Kidney glomerular epithelial cell (primary cell): Measurements from ENCODE around the gene DUS3L.
"Not testable (repeated sequence)": the region's sequence is repeated elsewhere in the genome, so short reads cannot be mapped to it uniquely, and the experiment has no call there.

Experiments
- DNase-seq: peaks from one replicate; lab custom pipeline; 2025; lab: John Stamatoyannopoulos, UW

Gene DUS3L

DNA sequence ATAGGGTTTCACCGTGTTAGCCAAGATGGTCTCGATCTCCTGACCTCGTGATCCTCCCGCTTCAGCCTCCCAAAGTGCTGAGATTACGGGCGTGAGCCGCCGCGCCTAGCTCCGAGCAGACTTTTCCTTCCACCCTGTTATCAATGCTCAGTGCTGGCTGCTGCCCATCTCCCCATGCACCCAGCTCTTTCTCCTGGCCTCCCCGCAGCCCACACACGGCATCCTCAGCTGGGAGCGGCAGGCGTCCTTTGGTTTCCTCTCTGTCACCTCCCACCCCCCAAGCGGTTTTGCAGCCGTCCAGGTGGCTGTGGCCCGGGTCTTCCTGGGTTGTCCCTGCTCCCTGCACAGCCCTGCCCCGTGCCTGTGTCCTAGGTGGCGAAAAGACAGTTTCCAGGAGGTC is 18.5 kb downstream of the DUS3L start:
- DNase-seq, result no peak

DNA sequence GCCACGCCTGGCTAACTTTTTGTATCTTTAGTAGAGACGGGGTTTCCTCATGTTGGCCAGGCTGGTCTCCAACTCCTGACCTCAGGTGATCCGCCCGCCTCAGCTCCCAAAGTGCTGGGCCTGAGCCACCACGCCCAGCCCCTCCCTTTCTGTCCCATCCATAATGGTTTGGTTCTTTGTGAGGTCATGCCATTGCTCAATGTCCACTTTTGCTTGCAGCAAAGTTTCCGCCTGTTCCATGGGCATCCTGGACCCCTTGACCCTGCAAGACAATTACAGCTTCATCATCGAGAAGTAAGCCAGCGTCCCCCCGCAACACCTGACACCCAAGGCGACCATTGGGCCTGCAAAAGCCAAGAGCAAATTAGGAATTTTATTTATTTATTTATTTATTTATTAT is 23.0 kb downstream of the DUS3L start:
- no peak for DNase-seq

- DNase-seq, result no peak
Measured at GRCh38 chr19:5765220-5765619, 25.7 kb downstream of the DUS3L start.

- DNase-seq, result no peak
Measured at GRCh38 chr19:5762608-5763217, 28.2 kb downstream of the DUS3L start.

DNA sequence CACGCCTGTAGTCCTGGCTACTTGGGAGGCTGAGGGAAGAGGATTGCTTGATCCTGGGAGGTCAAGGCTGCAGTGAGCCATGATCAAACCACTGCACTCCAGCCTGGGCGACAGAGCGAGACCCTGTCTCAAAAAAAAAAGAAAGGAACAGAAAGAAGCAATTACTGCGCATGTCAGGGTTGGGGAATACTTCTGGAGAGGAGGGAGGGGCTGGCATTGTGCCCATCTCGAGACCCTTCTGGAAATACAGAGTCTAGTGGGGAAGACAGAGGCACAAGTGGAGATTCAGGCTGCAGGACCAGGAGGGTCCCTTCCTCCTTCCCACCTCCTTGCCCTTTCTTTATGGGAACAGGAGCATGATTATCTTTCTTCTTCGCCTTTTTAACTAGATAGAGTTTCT is 37.2 kb downstream of the DUS3L start:
- DNase-seq, result no peak

DNA sequence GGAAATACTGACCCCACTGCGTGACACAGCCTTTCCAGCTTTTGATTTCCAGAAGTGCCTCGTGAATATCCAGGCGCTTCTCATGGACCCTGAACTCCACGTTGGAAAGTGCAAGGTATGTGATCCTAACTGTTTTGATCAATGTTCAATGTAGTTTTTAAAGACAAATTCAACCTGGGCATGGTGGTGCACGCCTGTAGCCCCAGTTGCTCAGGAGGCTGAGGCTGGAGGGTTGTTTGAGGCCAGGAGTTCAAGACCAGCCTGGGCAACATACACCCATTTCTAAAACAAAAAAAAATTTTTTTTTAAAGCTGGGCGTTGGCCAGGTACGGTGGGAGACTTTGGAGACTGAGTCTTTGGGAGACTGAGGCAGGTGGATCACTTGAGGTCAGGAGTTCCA is 39.3 kb downstream of the DUS3L start:
- DNase-seq, result no peak

DNA sequence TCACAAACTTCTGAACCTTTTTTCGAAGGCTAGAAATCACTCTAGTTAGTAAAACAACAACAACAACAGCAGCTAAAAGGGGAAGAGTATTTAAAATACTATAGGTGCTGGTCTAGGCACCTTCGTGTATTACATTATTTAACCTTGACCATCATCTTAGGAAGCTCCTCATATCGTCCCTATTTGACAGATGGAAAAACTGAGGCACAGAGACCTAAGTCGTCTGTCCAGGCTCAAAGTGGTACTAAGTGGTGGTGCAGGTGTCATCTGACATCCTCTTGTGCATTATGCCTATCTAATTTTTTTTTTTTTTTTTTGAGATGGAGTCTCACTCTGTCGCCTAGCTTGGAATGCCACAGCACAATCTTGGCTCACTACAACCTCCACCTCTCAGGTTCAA is 41.5 kb downstream of the DUS3L start:
- DNase-seq, result no peak

GRCh38 chr19:5748920-5749319 is 42.0 kb downstream of the DUS3L start:
- not testable (repeated sequence) for DNase-seq

DNA sequence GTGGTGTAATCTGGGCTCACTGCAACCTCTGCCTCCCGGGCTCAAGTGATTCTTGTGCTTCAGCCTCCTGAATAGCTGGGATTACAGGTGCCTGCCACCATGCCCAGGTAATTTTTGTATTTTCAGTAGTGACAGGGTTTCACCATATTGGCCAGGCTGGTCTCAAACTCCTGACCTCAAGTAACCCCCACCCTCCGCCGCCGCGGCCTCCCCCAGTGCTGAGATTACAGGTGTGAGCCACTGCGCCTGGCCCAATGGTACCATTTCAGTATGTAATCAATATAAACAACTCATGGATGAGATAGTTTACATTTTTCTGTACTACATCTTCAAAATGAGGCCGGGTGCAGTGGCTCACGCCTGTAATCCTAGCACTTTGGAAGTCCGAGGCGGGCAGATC is 46.0 kb downstream of the DUS3L start:
- DNase-seq, result not testable (repeated sequence)

DNA sequence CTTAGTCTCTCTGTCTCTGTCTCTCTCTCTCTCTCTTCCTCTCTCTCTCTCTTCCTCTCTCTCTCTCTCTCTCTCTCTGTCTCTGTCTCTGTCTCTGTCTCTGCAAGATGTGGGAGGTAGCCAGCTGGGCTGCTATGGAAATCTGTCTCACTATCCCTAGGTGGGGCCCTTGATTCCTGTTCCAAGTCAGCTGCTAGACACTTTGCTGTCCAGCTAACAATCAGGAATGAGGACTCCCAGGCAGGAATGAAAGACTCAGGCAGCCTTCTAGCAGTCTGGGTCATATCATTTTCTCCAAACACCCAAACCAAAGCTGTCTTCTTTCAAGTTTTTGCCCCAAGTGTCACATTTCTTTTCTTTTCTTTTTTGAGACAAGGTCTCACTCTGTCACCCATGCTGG is 47.3 kb downstream of the DUS3L start:
- no peak for DNase-seq

DNA sequence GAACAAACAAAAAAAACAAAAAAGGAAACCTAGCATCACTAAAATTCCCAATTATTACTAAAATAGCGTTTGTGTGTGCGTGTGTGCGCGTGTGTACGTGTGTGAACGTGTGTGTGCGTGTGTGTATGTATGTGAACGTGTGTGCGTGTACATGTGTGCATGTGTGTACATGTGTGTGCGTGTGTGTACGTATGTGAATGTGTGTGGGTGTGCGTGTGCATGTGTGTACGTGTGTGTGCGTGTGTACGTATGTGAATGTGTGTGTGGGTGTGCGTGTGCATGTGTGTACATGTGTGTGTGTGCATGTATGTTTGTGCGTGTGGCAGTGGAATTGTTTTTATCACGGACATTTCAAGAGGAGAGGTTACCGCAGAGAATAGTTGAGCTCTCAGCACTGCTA is 48.9 kb downstream of the DUS3L start:
- DNase-seq, result no peak

GRCh38 chr19:5738423-5738822 is 52.5 kb downstream of the DUS3L start:
- no peak for DNase-seq
